SIG-M5 (cell line): ENCODE measurements around the gene CCDC9.
"Not testable (repeated sequence)": the region's sequence is repeated elsewhere in the genome, so short reads cannot be mapped to it uniquely, and the experiment has no call there.

Experiments
- DNase-seq: peaks from one replicate; lab custom pipeline; 2025; lab: John Stamatoyannopoulos, UW

The CCDC9 gene

DNA sequence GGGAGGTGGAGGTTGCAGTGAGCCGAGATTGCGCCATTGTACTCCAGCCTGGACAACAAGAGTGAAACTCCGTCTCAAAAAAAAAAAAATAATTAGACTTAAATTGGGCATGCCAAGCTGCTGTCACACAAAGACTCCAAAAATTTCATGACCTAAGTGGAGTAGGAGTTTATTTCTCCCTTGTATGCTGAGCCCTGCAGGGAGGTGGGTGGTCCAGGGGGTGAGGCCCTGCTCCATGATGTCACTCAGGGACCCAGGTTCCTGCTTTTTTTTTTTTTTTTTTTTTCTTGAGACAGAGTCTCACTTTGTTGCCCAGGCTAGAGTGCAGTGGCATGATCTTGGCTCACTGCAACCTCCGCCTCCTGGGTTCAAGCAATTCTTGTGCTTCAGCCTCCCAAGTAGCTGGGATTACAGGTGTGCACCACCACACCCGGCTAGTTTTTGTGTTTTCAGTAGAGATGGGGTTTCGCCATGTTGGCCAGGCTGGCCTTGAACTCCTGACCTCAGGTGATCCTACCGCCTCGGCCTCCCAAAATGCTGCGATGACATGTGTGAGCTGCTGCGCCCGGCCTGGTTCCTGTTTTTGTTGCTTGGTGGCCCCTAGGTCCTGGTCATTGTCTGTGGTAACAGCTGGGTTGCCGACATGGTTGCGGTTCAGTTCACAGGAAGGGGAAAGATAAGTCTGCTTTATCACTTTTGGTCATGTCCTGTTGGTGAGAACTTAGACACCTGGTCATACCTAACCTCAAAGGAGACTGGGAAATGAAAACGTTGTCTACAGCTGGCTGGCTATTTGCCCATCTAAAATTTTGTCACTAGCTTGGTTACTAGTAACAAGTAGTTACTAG lies 5.8 kb downstream of the CCDC9 start:
- not testable (repeated sequence) for DNase-seq

DNA sequence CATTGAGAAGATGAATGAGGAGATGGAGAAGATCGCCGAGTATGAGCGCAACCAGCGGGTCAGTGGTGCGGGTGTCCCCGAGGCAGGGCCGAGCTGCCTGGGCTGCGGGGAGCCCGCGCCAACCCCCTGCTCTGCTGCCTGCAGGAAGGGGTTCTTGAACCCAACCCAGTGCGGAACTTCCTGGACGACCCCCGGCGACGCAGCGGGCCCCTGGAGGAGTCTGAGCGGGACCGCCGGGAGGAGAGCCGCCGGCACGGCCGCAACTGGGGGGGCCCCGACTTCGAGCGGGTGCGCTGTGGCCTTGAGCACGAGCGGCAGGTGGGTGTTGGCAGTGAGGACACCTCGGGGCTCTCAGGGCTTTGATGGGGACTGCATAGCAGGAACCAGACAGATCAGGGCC lies 8.3 kb downstream of the CCDC9 start:
- DNase-seq, result no peak

DNA sequence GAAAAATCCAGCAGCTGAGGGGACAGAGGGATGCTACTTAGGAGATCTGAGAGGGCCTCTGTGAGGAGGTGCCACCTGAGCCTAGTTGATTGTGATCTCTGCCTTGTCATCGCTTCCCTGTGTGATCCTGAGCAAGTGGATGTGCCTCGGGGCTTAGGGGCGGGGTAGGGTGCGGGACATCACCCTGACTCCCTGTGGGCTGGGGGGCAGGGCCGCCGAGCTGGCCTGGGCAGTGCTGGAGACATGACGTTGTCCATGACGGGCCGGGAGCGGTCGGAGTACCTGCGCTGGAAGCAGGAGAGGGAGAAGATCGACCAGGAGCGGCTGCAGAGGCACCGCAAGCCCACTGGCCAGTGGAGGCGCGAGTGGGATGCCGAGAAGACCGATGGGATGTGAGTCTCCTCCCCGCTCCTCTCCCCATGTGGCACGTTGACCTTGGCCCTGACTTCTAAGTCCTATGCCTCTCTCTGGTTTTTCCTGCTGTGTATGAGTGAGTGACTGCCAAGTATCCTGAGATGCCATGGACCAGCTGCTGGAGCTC lies 10.1 kb downstream of the CCDC9 start:
- DNase-seq, result no peak

DNA sequence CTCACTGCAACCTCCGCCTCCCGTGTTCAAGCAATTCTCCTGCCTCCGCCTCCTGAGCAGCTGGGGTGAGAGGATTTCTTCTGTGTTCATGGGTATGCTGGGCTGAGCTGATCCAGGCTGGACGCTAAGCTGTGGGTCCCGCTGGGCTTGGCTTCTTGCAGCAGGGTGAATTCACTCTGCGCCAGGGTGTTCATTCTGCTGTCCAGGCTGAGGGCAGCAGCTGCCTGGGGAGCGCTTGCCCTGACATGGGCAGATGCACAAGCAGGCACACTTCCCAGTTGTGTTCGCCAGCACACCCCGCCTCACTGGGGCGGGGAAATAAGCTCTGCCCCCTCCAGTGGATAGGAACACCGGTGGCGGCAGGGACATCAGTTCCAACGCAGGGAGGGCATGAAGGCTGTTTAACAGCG lies 11.0 kb downstream of the CCDC9 start:
- no peak for DNase-seq

DNA sequence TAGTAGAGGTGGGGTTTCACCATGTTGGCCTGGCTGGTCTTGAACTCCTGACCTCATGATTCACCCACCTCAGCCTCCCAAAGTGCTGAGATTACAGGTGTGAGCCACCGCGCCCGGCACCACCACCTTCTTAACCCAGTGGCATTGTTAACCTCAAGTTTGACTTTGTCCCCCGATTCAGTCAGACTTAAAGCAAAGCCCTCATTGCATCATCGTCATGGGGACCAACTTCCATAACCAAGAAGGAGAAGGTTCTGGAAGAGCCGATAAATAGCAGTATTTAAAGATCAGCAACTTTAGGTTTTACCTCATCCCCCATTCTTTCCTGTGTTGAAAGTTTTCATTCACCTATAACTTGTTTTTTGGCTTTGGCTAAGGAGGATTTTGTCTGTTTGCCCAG lies 11.7 kb downstream of the CCDC9 start:
- no peak for DNase-seq

DNA sequence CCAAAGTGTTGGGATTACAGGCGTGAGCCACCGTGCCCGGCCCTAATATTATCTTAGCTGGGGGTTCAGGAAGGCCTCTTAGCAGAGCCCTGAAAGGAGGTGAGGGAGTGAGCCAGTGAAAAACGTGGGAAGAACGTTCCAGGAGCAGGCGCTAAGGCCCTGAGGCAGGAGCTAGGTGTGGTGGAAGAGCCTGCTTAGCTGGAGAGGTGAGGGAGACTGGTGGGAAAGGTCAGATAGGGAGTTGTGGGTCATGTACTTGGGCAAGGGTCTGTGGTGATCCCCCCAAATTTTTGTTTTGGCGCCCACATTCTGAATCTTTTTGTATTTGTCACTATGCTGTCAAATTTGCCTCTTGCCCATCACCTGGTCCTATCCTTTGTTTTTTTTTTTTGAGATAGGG lies 13.3 kb downstream of the CCDC9 start:
- no peak for DNase-seq

DNA sequence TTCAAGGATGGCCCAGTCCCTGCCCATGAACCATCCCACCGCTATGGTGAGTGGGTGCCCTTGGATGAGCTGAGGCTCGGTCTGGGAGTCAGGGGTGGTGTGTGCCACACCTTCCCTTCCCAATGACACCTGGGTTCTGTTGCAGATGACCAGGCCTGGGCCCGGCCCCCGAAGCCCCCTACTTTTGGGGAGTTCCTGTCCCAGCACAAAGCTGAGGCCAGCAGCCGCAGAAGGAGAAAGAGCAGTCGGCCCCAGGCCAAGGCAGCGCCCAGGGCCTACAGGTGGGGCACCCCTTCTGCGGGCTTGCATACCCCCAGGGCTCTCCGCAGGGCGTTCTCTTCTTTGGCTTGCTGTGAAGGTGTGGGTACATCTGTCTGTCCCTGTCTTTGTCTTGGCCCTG lies 14.1 kb downstream of the CCDC9 start:
- no peak for DNase-seq

DNA sequence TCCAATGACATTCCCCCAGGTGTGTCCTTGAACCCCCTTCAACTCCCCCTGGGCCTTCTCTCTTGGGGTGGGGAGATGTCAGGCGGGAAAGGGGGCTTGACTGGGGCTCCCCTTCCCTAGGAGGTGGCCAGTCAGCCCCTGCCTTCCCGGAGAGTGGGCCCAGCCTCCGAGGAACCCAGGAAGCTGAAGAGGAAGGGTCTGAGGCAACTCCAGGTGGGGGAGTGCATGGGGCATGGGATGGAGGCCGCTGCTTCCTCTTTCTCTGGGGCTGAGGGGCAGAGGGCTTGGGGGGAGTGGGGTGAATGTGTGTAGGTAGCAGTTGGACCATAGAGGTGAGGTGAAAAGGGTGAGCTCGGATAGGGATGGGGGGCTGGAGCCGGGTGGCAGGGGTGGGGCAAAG lies 15.6 kb downstream of the CCDC9 start:
- DNase-seq, result no peak

DNA sequence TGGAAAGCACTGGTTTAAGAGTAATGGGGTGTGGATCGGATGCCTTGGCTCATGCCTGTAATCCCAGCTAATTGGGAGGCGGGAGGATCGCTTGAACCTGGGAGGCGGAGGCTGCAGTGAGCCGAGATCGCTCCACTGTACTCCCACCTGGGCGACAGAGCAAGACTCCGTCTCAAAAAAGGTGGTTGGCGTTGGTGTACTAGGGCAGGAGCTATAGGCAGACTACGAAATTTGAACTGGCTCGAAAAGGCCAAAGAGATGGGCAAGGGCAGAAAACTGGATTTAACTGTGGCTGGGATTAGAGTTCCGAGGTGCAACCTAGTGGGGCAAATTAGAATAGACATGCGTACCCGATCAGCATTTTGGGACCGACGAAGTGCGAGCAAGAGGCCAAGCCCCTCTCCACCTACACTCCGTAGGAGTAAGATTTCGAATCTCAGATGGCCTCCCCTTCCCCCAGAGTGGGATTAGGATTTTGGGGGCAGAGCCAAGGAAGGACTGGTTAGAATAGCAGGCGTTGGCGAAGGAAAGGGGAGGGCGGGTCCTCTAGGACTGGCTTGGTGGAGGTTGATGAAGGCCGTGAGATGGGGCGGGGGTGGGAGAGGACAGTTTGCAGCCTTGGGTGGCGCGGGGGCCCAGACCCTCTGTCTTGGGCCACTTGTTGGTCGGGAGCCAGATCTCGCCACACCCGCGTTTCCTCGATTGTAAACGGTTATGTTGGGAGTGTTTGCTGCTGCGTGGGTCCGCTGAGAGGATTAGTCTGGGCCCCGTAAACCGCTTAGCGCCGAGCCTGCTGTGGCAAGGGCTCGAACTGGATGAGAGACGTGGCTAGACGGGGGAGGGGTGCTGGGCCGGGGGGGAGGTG lies 16.4 kb downstream of the CCDC9 start:
- no peak for DNase-seq

DNA sequence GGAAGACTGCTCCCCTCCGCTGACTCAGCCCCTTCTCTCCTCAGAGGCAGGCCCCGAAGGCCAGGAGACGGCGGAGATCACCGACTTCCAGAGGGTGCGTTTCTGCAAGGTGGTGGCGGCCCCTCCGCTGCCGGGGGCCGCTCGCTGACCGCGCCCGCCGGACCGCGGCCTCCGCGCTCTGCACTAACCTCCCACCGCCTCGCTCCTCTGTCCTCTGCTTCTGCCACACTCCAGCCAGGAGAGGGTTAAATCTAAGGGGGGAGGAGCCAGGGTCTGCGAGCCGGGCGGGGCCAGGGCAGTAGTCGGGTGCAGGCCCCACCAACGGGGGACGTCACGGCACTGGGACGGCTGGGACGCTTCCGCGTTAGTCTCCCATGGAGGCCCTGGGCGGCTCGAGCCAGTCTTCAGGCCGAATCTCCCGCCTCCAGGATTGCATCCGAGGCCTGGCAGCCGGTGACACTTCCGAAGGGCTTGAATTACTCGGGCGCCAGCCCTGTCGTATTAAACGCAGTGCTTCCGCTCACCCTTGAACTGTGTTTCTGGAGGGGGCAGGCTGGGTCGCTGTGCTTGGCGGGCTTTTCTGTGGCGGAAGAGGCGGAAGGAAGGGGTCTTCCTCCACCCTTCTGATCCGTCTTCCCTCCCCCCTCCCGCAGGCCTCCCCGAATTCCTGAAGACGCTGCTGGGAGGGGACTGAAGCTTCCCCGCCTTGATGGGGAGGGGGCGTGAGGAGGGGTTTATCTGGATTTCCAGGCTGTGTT lies 17.2 kb downstream of the CCDC9 start:
- DNase-seq, result no peak

DNA sequence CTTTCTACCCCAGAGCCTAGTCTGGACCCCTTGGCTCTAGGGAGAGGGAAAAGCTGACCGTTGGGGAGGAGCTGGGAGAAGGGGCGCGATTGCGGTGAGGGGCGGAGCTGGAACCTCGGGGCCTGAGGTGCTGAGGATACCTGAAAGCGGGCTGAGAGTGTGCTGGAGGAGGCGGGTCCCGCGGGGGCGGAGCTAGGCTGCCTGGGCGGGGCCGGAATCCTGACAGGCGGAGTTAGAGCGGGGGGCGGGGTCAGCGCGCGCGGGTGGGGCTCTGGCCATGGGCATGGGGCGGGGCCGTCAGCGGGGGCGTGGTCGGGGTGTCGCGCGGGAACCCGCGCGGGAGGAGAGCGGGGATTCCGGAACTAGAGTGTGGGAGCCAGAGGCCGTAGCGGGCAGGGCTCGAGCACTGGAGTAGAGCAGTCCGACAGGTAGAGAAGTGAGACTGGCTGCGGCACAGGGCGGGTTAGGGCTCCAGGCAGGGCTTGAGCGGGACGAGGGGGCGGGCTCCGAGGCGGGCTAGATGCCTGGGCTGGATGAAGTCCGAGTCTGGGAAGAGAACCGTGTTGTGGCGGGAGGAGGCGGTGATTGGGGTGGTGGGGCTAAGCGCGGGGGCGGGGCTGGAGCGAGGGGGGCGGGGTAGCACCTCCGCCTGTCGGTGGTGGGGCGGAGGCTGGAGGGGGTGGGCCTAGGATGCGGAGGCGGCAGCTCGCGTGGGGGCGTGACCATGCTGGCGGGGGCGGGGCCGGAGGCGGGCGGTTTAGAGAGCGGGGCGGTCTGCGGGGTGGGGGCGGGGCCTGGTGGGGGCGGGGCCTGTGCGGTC lies 18.0 kb downstream of the CCDC9 start, which contains the start of gene INAFM1:
Gene INAFM1, plus strand, starts transcription at position 815 of the 820 bp plus-strand sequence. CDS start 35 bp downstream, outside the sequence.
- DNase-seq, result peak; percentile 49

DNA sequence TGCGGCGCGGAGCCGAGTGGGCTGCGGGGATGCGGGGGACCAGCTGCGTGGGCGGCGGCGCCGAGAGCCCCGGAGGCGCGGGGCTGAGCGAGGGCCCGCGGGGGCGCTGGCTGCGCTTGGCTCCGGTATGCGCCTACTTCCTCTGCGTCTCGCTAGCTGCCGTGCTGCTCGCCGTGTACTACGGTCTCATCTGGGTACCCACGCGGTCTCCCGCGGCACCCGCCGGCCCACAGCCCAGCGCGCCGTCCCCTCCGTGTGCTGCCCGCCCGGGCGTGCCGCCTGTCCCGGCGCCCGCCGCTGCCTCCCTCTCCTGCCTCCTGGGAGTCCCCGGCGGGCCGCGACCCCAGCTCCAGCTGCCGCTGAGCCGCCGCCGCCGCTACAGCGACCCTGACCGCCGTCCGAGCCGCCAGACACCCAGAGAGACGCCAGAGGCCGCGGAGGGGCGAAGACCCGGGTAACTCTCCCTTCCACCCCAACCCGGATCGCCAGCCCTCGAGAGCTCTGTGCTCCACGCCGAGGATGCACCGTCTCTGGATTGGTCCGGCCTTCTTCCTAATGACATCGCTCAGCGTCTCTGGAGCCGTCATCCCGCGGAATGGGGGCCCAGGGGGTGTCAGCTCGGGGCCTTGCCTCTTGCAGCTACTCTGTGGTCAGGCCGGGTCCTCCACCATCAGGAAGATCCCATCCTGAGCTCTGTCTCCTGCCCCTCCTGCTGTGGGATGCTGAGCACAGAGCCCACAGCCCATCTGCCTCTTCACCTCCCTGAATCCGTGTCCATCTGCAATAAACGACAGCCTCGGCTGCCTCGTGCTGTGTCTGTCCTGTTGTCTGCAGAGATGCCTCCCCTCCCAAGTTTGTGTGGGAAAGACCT lies 18.8 kb downstream of the CCDC9 start:
- DNase-seq, result no peak

DNA sequence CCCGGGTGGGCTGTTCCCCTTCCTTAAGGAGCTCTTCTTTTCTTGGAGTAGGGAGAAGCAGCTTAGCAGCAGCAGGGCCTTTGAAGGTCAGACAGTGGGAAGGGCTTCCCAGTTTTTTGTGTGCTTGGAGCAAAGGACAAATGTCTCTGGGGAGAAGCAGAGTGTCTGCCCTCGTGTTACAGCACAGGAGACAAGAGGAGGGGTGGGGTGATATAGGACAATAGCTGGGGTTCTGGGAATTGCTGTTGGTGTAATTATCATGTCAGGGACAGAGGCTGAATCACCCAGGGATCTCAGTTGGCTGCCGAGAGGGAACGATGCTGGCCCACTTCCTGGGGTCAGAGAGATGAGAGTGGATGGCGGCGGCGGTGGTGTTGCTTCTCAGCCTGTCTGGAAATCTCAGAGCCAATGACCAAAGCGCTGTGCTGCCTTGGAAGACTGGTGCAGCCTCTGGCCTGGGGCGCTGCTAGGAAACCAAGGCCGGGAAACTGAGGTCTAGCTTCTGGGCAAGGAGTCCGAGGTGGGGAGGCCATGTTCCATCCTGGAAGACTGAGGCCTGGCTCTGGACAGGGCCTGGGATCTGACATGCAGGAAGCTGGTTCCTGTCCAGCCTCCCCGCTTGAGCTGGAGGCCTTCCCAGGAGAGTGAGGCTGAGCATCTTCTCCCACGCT lies 19.6 kb downstream of the CCDC9 start:
- DNase-seq, result no peak

DNA sequence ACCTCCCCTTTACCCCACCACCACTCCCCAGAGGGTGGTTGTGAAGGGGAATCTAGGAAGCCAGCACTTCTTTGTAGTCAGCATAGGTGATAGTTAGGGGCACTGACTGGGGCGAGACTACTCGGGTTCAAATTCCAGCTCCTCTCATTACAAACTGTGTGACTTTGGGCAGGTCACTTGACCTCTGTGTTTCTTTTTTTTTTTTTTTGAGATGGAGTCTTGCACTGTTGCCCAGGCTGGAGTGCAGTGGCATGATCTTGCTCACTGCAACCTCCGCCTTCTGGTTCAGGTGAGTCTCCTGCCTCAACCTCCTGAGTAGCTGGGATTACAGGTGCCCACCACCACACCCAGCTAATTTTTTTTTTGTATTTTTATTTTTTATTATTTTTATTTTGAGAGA lies 20.2 kb downstream of the CCDC9 start:
- not testable (repeated sequence) for DNase-seq

DNA sequence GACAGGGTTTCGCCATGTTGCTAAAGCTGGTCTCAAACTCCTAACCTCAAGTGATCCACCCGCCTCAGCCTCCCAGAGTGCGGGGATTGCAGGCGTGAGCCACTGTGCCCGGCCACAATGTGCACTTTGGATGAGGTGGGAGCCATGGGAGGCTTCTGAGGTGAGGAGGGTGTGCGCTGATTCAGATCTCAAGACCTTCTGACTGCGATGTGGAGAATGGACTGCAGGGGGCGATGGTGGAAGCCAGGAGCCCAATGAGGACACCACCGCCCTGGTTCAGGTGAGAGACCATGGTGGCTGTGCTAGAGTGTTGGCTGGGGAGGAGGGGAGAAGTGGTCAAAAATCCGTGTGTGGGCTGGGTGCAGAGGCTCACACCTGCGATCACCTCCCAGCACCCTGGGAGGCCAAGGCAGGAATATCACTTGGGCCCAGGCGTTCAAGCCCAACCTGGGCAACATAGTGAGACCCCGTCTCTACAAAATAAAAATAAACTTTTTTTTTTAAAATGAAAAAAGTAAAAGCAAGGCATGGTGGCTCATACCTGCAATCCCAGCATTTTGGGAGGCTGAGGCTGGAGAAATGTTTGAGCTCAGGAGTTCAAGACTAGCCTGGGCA lies 24.0 kb downstream of the CCDC9 start:
- DNase-seq, result no peak

DNA sequence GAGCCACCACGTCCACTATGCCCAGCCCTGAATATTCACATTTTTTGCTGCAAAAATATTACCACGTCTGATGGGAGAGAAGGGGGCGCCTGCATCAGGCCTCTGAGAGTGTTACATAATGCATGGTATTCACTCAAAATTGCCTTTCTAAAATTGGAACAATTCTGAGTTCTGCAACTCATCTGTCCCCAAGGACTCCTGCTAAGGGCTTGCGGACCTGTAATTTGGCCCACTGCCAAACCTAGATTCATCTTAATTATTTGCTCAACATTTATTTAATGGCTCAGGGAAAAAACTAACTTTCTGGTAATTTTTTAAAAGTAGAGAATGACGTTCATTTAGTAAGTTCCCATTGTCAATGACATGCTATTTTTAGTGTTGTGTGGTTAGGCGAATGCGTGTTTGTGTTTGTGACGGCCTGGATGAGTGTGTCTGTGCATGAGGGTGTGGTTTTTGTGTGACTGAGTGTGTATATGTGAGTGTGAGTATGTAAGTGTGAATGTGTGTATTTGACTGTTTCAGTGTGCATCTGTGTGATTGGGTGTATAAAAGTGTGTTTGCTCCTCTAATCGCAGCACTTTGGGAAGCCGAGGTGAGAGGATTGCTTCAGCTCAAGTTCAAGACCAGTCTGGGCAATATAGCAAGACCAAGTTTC lies 27.2 kb downstream of the CCDC9 start:
- DNase-seq, result no peak

DNA sequence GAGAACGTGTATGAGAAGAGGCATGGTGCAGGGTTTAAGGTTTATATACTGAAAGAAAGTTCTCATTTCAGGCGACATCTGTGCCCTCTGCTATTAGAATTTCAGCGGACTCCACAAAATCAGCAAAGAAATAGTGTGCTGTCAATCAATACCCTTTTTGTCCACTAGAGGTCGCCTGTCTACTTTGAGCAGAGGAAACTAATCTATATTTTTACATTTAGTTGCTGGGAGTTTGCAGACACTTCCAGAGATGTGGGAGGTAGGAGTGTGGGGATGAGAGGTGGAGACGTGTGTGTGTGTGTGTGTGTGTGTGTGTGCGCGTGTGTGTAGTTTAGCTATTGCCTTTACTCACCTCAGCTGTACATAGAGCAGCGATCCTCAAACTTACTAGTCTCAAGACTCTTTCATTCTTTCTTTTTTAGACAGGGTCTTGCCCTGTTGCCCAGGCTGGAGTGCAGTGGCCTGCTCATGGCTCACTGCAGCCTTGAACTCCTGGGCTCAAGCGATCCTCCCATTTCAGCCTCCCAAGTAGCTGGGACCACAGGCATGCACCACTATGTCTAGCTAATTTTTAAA lies 28.1 kb downstream of the CCDC9 start:
- DNase-seq, result no peak

DNA sequence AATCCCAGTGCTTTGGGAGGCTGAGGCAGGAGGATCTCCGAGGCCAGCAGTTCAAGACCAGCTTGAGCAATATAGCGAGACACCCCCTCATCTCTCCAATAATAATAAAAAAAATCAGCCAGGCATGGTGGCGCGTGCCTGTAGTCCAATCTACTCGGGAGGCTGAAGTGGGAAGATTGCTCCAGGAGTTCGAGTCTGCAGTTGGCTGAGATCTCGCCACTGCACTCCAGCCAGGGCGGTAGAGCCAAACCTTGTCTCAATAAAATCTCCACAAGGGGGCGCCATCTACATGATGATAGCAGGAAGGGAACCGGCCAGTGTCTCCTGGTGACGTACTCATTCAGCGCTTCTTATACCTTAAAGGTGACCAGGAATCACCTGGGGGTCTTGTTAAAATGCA lies 39.7 kb downstream of the CCDC9 start:
- no peak for DNase-seq
